Sigmoid colon (tissue), 7 donors: ENCODE measurements around the gene TRNP1. TPM values are rescaled to one million over a fixed set of nuclear protein-coding genes. Genes with fewer than 3 reads are reported as not detected.

Source experiments
- DNase-seq: peaks from one replicate; pipeline ENCODE4 v3.0.0-alpha.2; 2019
- H3K27ac ChIP-seq, 4 donors: fragments of 200-600 bp; sonication (generic); one replicate each; pipeline ENCODE4 v1.5.1; 2016 to 2019; ENCODE audit warnings: mild to moderate bottlenecking in 1 of 4
- H3K27me3 ChIP-seq, 3 donors: fragments of 200-600 bp; sonication (generic); one replicate each; pipeline ENCODE4 v1.5.1; 2019; ENCODE audit warnings: mild to moderate bottlenecking in 1 of 3
- H3K36me3 ChIP-seq, 4 donors: fragments of 200-600 bp; sonication (generic); one replicate each; pipeline ENCODE4 v1.5.1; 2016 to 2019
- H3K4me1 ChIP-seq, 4 donors: fragments of 200-600 bp; sonication (generic); one replicate each; pipeline ENCODE4 v1.5.1; 2017 to 2019
- H3K4me3 ChIP-seq, 4 donors: fragments of 200-600 bp; sonication (generic); one replicate each; pipeline ENCODE4 v1.5.1; 2017 to 2019; ENCODE audit warnings: mild to moderate bottlenecking in 2 of 4, moderate library complexity in 1 of 4
- H3K9me3 ChIP-seq, 4 donors: fragments of 200-600 bp in 3 of 4; sonication (generic) in 3 of 4; one replicate each; pipeline versions ENCODE4 v1.5.1 to v1.6.1; 2013 to 2019
- EP300 ChIP-seq, 4 donors: sonication (generic); formaldehyde crosslinking; IDR thresholded peaks; one replicate each; pipeline ENCODE4 v1.6.1; 2017; ENCODE audit warnings: antibody characterized with exemption in 4 of 4
- POLR2A ChIP-seq, 2 donors: fragments of 450-650 bp; IDR thresholded peaks; one replicate each; pipeline ENCODE4 v1.6.1; 2016; ENCODE audit warnings: antibody characterized with exemption in 2 of 2, mild to moderate bottlenecking in 2 of 2, moderate library complexity in 2 of 2
- POLR2AphosphoS5 ChIP-seq, 4 donors: sonication (generic); formaldehyde crosslinking; IDR thresholded peaks; one replicate each; pipeline ENCODE4 v1.6.1; 2017; ENCODE audit warnings: antibody characterized with exemption in 4 of 4
- WGBS, 2 donors: extraction: QIAGEN DNeasy Blood & Tissue Kit; methylation state at CpG; one replicate each; pipeline ENCODE4 v1.1.7; 2013; 5-methylcytosine and 5-hydroxymethylcytosine counted together
- intact Hi-C: fragments of 100-400 bp; cut with DNase I; formaldehyde crosslinking; loops from one replicate; pipeline ENCODE4 v1.15.1; 2023
- polyA plus RNA-seq, 3 donors: library from polyadenylated mRNA; stranded (reverse); fragments of 200-250 nt; gene quantifications; one replicate each; pipeline ENCODE4 v1.2.3, GENCODE V29; 2013
- total RNA-seq, 4 donors: library from RNA; depleted of rRNA; stranded (reverse); fragments of >200 nt; gene quantifications; one replicate each; pipeline ENCODE4 v1.1.0, GENCODE V29; 2016
- TF ChIP-seq, protein P1 (sequence below), 4 experiments: fragments of 450-650 bp in 3 of 4; fragments of 200-600 bp in 1 of 4; IDR thresholded peaks; one replicate each; pipeline ENCODE4 v1.5.1; 2016 to 2019; ENCODE audit warnings: antibody characterized with exemption in 4 of 4, mild to moderate bottlenecking in 3 of 4, moderate library complexity in 2 of 4
- donor health status: healthy with polysubstance abuse.
- donor health status: Bipolar disorder and iron deficiency.
- donor health status: healthy.

TRNP1 gene
- total and polyA plus RNA-seq, 7 donors: 3.0 to 29.6 (median 15.5) TPM

DNA sequence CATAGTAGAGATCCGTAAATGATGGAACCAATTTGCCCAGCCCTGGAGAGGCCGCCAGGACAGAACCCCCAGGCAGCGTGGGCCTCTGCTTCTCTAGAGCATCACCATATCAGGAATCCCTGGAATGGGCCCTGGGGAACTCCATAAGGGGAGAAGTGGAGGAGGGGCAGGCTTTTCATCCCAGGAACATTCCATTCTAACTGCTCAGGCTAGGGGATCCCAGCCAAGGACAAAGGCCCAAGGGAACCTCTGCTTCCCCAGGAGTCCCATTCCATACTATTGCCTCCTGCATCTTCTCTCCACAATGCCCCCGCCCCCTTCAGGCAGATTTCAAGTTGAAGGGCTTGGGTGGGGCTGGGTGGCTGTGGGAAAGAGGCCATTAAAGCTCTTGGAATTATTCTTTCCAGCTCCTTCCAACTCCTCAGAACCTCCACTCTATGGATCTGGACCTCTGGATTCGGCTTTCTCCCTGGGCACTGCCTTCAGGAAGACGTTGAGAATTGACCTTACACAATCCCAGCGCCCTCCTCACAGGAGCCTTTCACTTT is 6.0 kb downstream of the TRNP1 start:
- peak; percentile 96 for DNase-seq
- peaks cover 0 to 13% (median 0%) of the 10 kb centered on the region in 4 donors for H3K36me3 ChIP-seq
- WGBS, 2 donors: 67 to 72% methylated on average over 7 of the region's 7 CpGs
- intact Hi-C loops: loop anchor here (2.0 to 10.0 kb wide), 3 partner anchors 33 to 395 kb away; partner anchors contain the start of genes GPR3 and SLC9A1
- no peaks in the 10 kb centered on the region for H3K27me3 ChIP-seq
- H3K27ac ChIP-seq: peak overlapping the region; percentile 91 to 98 (median 97)
- H3K4me3 ChIP-seq: no peak overlapping the region
- peaks cover 0 to 97% (median 94%) of the 10 kb centered on the region in 4 donors for H3K4me1 ChIP-seq
- no peaks in the 10 kb centered on the region for H3K9me3 ChIP-seq
- TF ChIP-seq, protein P1, sequence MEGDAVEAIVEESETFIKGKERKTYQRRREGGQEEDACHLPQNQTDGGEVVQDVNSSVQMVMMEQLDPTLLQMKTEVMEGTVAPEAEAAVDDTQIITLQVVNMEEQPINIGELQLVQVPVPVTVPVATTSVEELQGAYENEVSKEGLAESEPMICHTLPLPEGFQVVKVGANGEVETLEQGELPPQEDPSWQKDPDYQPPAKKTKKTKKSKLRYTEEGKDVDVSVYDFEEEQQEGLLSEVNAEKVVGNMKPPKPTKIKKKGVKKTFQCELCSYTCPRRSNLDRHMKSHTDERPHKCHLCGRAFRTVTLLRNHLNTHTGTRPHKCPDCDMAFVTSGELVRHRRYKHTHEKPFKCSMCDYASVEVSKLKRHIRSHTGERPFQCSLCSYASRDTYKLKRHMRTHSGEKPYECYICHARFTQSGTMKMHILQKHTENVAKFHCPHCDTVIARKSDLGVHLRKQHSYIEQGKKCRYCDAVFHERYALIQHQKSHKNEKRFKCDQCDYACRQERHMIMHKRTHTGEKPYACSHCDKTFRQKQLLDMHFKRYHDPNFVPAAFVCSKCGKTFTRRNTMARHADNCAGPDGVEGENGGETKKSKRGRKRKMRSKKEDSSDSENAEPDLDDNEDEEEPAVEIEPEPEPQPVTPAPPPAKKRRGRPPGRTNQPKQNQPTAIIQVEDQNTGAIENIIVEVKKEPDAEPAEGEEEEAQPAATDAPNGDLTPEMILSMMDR (IDR thresholded peaks at IDR 0.05): no peak
- TF ChIP-seq EP300 (IDR thresholded peaks at IDR 0.05) (peak in 3 of 4 donors; percentile 88 to 96 (median 92)), POLR2AphosphoS5 (IDR thresholded peaks at IDR 0.05) (peak; percentile 45 to 85 (median 78)), POLR2A (IDR thresholded peaks at IDR 0.05) (no peak)

DNA sequence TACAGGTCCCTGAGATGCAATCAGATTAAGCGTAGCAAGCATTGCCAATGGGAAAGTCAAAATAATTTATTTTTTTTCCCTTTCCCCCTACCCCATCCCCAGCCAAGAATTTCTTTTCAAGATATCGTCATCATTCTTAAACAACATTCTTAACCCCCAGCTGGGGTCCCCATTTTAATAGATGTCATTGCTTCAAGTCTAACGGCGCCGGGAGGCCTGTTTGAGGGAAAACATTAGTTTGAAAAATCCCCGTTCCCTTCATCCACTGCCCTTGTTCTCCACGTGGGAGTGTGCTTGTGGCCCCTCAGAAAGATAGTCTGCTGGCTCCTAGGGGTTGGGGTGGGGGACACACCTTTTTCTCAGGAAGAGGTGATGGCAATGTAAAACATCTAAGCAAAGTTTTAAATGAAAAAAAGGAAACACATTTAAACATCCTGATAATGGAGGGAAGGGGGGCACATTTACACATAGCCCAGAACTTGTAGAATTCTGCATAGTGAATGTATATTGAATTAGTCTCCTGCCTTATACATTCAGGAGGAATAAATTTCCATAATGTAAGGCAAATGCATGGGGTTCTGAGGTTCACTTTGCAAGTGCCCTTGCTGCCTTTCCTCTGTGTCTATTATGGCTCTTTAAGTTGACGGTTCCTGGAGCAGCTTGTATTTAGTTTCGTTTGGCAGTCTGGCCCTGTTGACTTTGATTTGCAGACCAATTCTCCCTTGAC is 6.8 kb downstream of the TRNP1 start:
- 82 to 84% methylated on average over 9 of the region's 9 CpGs for WGBS, 2 donors
- TF ChIP-seq, protein P1 (IDR thresholded peaks at IDR 0.05): no peak
- TF ChIP-seq POLR2AphosphoS5 (IDR thresholded peaks at IDR 0.05) (no peak), EP300 (IDR thresholded peaks at IDR 0.05) (peak in 1 of 4 donors; percentile 62), POLR2A (IDR thresholded peaks at IDR 0.05) (no peak)
- peaks cover 0 to 97% (median 94%) of the 10 kb centered on the region in 4 donors for H3K4me1 ChIP-seq
- H3K27ac ChIP-seq: peak overlapping the region; percentile 91 to 98 (median 97)
- H3K36me3 ChIP-seq: peaks cover 0 to 18% (median 1%) of the 10 kb centered on the region in 4 donors
- DNase-seq: no peak
- H3K27me3 ChIP-seq: no peaks in the 10 kb centered on the region
- H3K9me3 ChIP-seq: no peaks in the 10 kb centered on the region
- intact Hi-C loops: no loop called here
- H3K4me3 ChIP-seq: no peak overlapping the region

DNA sequence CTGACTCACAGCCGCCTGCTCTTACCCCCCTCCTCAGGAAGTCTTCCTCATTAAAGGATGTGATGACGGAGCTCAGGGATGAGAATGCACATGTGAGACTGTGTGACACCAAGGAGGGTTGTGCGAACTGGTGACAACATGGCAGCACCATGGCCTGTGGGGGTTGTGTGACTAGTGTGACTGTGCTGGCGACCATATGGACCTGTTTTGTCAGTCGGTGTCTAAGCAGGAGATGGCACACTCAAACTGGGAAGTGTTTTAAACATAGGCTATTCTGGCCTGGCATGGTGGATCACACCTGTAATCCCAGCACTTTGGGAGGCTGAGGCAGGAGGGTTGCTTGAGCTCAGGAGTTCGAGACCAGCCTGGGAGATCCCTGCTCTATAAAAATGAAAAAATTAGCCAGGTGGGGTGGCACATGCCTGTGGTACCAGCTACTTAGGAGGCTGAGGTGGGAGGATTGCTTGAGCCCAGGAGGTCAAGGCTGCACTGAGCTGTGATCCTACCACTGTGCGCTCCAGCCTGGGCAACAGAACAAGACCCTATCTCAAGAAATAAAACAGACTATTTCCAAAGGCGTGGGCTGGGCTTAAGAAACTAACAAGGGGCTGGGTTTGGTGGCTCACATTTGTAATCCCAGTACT is 7.4 kb downstream of the TRNP1 start:
- peak in 1 of 4 donors; percentile 80 for TF ChIP-seq EP300 (IDR thresholded peaks at IDR 0.05)
- TF ChIP-seq POLR2A (IDR thresholded peaks at IDR 0.05): no peak
- peak in 3 of 4 donors; percentile 68 to 73 (median 71) for TF ChIP-seq POLR2AphosphoS5 (IDR thresholded peaks at IDR 0.05)
- TF ChIP-seq, protein P1 (IDR thresholded peaks at IDR 0.05): no peak
- Histone ChIP-seq H3K4me3 (no peak overlapping the region), H3K36me3 (peaks cover 4 to 25% (median 8%) of the 10 kb centered on the region in 4 donors), H3K27ac (peak overlapping the region; percentile 91 to 98 (median 97)), H3K9me3 (no peaks in the 10 kb centered on the region), H3K4me1 (peaks cover 0 to 97% (median 95%) of the 10 kb centered on the region in 4 donors), H3K27me3 (no peaks in the 10 kb centered on the region)
- WGBS, 2 donors: 76 to 90% methylated on average over 8 of the region's 8 CpGs
- DNase-seq: peak; percentile 77
- intact Hi-C loops: no loop called here

DNA sequence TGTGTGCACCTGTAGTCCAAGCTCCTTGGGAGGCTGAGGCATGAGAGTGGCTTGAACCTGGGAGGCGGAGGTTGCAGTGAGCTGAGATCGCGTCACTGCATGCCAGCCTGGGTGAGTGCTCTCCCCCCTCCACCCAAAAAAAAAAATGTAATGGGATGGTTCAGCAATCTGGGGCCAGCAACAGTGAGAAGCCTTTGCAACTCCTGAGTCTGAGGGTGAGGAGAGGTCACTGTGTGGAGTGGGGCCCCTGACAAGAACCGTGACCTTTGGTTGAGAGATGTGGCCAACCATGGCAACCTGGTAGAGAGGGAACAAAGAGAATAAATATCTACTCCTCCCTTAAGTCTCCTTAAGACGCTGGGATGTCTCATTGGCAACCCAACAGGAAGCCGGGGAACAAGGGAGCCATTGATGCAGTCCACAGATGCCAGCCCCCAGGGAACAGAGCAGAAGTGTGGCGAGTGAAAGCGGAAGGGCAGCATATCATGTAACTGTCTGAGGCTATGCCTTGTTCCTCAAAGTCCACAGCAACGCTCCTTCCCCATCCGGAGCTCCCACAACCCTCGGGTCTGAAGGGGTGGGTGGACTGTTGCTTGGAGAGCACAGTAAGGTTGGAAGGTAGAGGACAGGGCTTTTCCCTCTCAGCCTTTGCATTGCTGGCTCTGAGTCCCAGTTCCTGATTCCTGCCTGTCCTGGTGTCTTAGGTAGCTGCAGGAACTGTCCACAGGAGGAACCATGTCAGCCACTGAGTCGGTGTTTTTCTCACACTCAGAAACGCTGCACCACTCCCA is 8.3 kb downstream of the TRNP1 start:
- Histone ChIP-seq H3K9me3 (no peaks in the 10 kb centered on the region), H3K27ac (peak overlapping the region; percentile 91 to 98 (median 97)), H3K27me3 (no peaks in the 10 kb centered on the region), H3K36me3 (peaks cover 8 to 33% (median 16%) of the 10 kb centered on the region in 4 donors), H3K4me1 (peaks cover 0 to 97% (median 96%) of the 10 kb centered on the region in 4 donors), H3K4me3 (no peak overlapping the region)
- intact Hi-C loops: no loop called here
- 52 to 71% methylated on average over 13 of the region's 13 CpGs for WGBS, 2 donors
- TF ChIP-seq POLR2A (IDR thresholded peaks at IDR 0.05): no peak
- TF ChIP-seq POLR2AphosphoS5 (IDR thresholded peaks at IDR 0.05): peak in 2 of 4 donors; percentile 29 to 38
- peak; percentile 82 for DNase-seq
